GM12878 (cell line): Measurements from ENCODE around the gene UBE2J2. TPM values are rescaled to one million over a fixed set of nuclear protein-coding genes. Genes with fewer than 3 reads are reported as not detected.

Experiments used
- ATAC-seq: fragments of 200-7000 bp; cut with Tn5 transposase; 3 replicates; pipeline ENCODE4 v1.9.1; 2020; ENCODE audit warnings: mild to moderate bottlenecking, moderate library complexity
- BruUV-seq: library from RNA; stranded (reverse); fragments of 400-500 nt; replicated peaks from 2 replicates; lab custom pipeline; 2021; lab: Mats Ljungman, UMichigan
- CTCF ChIA-PET: fragments of 300-600 bp; sonication (Branson Sonifier 250); formaldehyde crosslinking; extraction: SDS; loops from one replicate; lab custom pipeline; 2021; ENCODE audit warnings: inconsistent platforms; lab: Yijun Ruan, JAX
- POLR2A ChIA-PET: fragments of 350-600 bp; formaldehyde crosslinking; extraction: SDS; loops from one replicate; lab custom pipeline; 2021; ENCODE audit warnings: inconsistent platforms; lab: Charles Lee
- RAD21 ChIA-PET: fragments of 300-600 bp; sonication (Branson Sonifier 250); formaldehyde crosslinking; loops from one replicate; lab custom pipeline; 2023; ENCODE audit warnings: antibody characterized with exemption; ENCODE audit not compliant: unreplicated experiment; lab: Charles Lee
- SMC1A ChIA-PET: fragments of 300-600 bp; sonication (Branson Sonifier 250); formaldehyde crosslinking; loops from one replicate; lab custom pipeline; 2023; ENCODE audit not compliant: unreplicated experiment, uncharacterized antibody; lab: Charles Lee
- DNase-seq: peaks from one replicate; pipeline ENCODE4 v3.0.0-alpha.2; 2011; ENCODE audit warnings: low read depth, low spot score
- FAIRE-seq: peaks from 3 replicates; lab custom pipeline; 2011; peaks lifted over from hg19 to GRCh38; lab: Jason Lieb, UNC
- H2AFZ ChIP-seq: 2 replicates; pipeline ENCODE4 v1.6.0; 2011; ENCODE audit warnings: low read depth, low read length, control low read depth; ENCODE audit not compliant: control insufficient read depth
- H3K27ac ChIP-seq: 2 replicates; pipeline ENCODE4 v1.5.1; 2011; ENCODE audit warnings: control low read depth; ENCODE audit not compliant: control insufficient read depth, insufficient read depth
- H3K27me3 ChIP-seq, 2 experiments: replicated peaks in 1 of 2; 2 replicates each; pipeline versions ENCODE4 v1.6.0 to v1.6.1; 2011; ENCODE audit warnings: low read length in 1 of 2; ENCODE audit not compliant: control insufficient read depth in 2 of 2, insufficient read depth in 2 of 2
- H3K36me3 ChIP-seq, 2 experiments: 2 replicates each; pipeline ENCODE4 v1.5.1; 2011; ENCODE audit warnings: low read length in 1 of 2; ENCODE audit not compliant: control insufficient read depth in 2 of 2, insufficient read depth in 2 of 2
- H3K4me1 ChIP-seq: 2 replicates; pipeline ENCODE4 v1.6.1; 2011; ENCODE audit warnings: mild to moderate bottlenecking, low read length, moderate library complexity, mixed read lengths; ENCODE audit not compliant: control insufficient read depth, insufficient read depth
- H3K4me2 ChIP-seq: 2 replicates; pipeline ENCODE4 v1.6.0; 2011; ENCODE audit warnings: control low read depth; ENCODE audit not compliant: control insufficient read depth, insufficient read depth
- H3K4me3 ChIP-seq: fragments of 200-600 bp; sonication (generic); 2 replicates; pipeline ENCODE4 v1.5.1; 2016
- H3K79me2 ChIP-seq: 2 replicates; pipeline ENCODE4 v1.6.0; 2011; ENCODE audit warnings: low read length; ENCODE audit not compliant: control insufficient read depth, insufficient read depth
- H3K9ac ChIP-seq: 2 replicates; pipeline ENCODE4 v1.8.0; 2011; ENCODE audit warnings: low read length, control low read depth, mixed read lengths; ENCODE audit not compliant: control insufficient read depth, insufficient read depth
- H3K9me3 ChIP-seq: replicated peaks from 3 replicates; pipeline ENCODE4 v1.5.1; 2011; ENCODE audit warnings: mild to moderate bottlenecking, low read length; ENCODE audit not compliant: control insufficient read depth, insufficient read depth
- H4K20me1 ChIP-seq: 2 replicates; pipeline ENCODE4 v1.6.0; 2011; ENCODE audit not compliant: control insufficient read depth, insufficient read depth
- CBFB ChIP-seq: IDR thresholded peaks from 2 replicates; pipeline ENCODE4 v1.6.1; 2016; ENCODE audit warnings: antibody characterized with exemption, low read depth
- CREB1 ChIP-seq: IDR thresholded peaks from 2 replicates; pipeline ENCODE4 v1.6.1; 2012; ENCODE audit warnings: low read depth, mild to moderate bottlenecking, inconsistent platforms
- CREM ChIP-seq: IDR thresholded peaks from 2 replicates; pipeline ENCODE4 v1.6.1; 2014; ENCODE audit warnings: antibody characterized with exemption, low read depth
- CTCF ChIP-seq, 3 experiments: IDR thresholded peaks in 2 of 3; conservative IDR thresholded peaks in 1 of 3; 2 replicates each; pipeline ENCODE4 v1.5.1; 2011; ENCODE audit warnings: low read depth in 3 of 3, low read length in 3 of 3, mild to moderate bottlenecking in 3 of 3, control low read depth in 2 of 3, moderate library complexity in 2 of 3, inconsistent platforms in 1 of 3, mixed read lengths in 1 of 3; ENCODE audit not compliant: control insufficient read depth in 2 of 3, insufficient read depth in 1 of 3; ENCODE audit errors: extremely low read depth in 1 of 3
- EGR1 ChIP-seq, 2 experiments: IDR thresholded peaks; 1 replicate in 1 of 2; 2 replicates in 1 of 2; pipeline ENCODE4 v1.6.1; 2011 to 2012; ENCODE audit warnings: low read depth in 2 of 2, low read length in 2 of 2, borderline replicate concordance in 1 of 2, mild to moderate bottlenecking in 1 of 2, moderate library complexity in 1 of 2
- IKZF1 ChIP-seq: fragments of 450-650 bp; conservative IDR thresholded peaks from 2 replicates; pipeline ENCODE4 v1.6.1; 2017; ENCODE audit warnings: antibody characterized with exemption, mild to moderate bottlenecking
- IRF3 ChIP-seq: fragments of 450-650 bp; IDR thresholded peaks from 2 replicates; pipeline ENCODE4 v1.6.1; 2014; ENCODE audit warnings: mild to moderate bottlenecking
- KDM1A ChIP-seq: fragments of 200-600 bp; sonication (generic); IDR thresholded peaks from 2 replicates; pipeline ENCODE4 v1.6.1; 2016; ENCODE audit warnings: borderline replicate concordance
- KLF5 ChIP-seq: fragments of 450-650 bp; IDR thresholded peaks from 2 replicates; pipeline ENCODE4 v1.6.1; 2014; ENCODE audit warnings: mild to moderate bottlenecking; ENCODE audit not compliant: partially characterized antibody
- MEF2A ChIP-seq: IDR thresholded peaks from 2 replicates; pipeline ENCODE4 v1.6.1; 2011; ENCODE audit warnings: low read depth, mild to moderate bottlenecking, low read length, moderate library complexity; ENCODE audit not compliant: insufficient read depth
- MTA3 ChIP-seq: IDR thresholded peaks from 2 replicates; pipeline ENCODE4 v1.6.1; 2012; ENCODE audit warnings: low read length, inconsistent platforms, borderline replicate concordance
- NR2C2 ChIP-seq: IDR thresholded peaks from 2 replicates; pipeline ENCODE4 v1.6.1; 2011; ENCODE audit warnings: borderline replicate concordance, low read depth; ENCODE audit not compliant: control insufficient read depth, insufficient read length
- PAX5 ChIP-seq: IDR thresholded peaks from 2 replicates; pipeline ENCODE4 v1.6.1; 2011; ENCODE audit warnings: low read depth, low read length, borderline replicate concordance
- POLR2A ChIP-seq: IDR thresholded peaks from 2 replicates; pipeline ENCODE4 v1.6.1; 2011; ENCODE audit warnings: low read depth, mild to moderate bottlenecking, low read length
- RAD21 ChIP-seq: IDR thresholded peaks from 2 replicates; pipeline ENCODE4 v1.6.1; 2011; ENCODE audit warnings: mild to moderate bottlenecking, low read depth, low read length, moderate library complexity; ENCODE audit not compliant: insufficient read depth
- RB1 ChIP-seq: fragments of 450-650 bp; formaldehyde crosslinking; IDR thresholded peaks from 2 replicates; pipeline ENCODE4 v1.6.1; 2017; ENCODE audit warnings: mild to moderate bottlenecking, borderline replicate concordance
- RCOR1 ChIP-seq: conservative IDR thresholded peaks from 2 replicates; pipeline ENCODE4 v1.6.1; 2012; ENCODE audit warnings: low read depth, low read length, improper control_type of control experiment
- ZSCAN29 ChIP-seq: fragments of 450-650 bp; IDR thresholded peaks from 2 replicates; pipeline ENCODE4 v1.6.1; 2017; ENCODE audit warnings: mild to moderate bottlenecking, moderate library complexity
- ZZZ3 ChIP-seq: IDR thresholded peaks from 2 replicates; pipeline ENCODE4 v1.6.1; 2011; ENCODE audit warnings: low read depth; ENCODE audit not compliant: control insufficient read depth, insufficient read length
- WGBS: methylation state at CpG from one replicate; pipeline ENCODE4 v1.1.6; 2016; ENCODE audit warnings: low lambda C conversion rate; ENCODE audit not compliant: insufficient replicate concordance, insufficient coverage; ENCODE audit errors: missing lambda C conversion rate; 5-methylcytosine and 5-hydroxymethylcytosine counted together
- in situ Hi-C: fragments of 300-500 bp; cut with MboI; formaldehyde crosslinking; loops from 9 replicates; pipeline ENCODE4 v1.14.3; 2018; ENCODE audit warnings: mixed read lengths
- intact Hi-C: fragments of 100-400 bp; cut with micrococcal nuclease; formaldehyde crosslinking; loops from one replicate; pipeline ENCODE4 v1.14.2; 2022; ENCODE audit not compliant: unreplicated experiment
- polyA plus RNA-seq, 11 experiments: library from polyadenylated mRNA; depleted of rRNA in 4 of 11; unstranded in 6 of 11; stranded (reverse) in 5 of 11; fragments of >200 nt; fragmentation: Nextera tagmentation in 4 of 11; fragmentation: Illumina TruSeq in 1 of 11; extraction: Ambion mirVana in 4 of 11; extraction: Trizol in 1 of 11; gene quantifications; 1 replicate in 1 of 11; 2 replicates in 10 of 11; pipeline versions ENCODE4 v1.2.1 to v1.2.3, GENCODE V29; 2011 to 2016; ENCODE audit warnings: inconsistent platforms in 2 of 11, missing spikeins in 2 of 11, low read depth in 1 of 11
- total RNA-seq, 4 experiments: library from RNA; depleted of rRNA in 3 of 4; stranded (reverse); fragments of >200 nt in 3 of 4; fragmentation: Illumina TruSeq in 1 of 4; extraction: Trizol in 1 of 4; gene quantifications; 2 replicates each; pipeline versions ENCODE4 v1.2.1 to v1.2.3, GENCODE V29; 2013 to 2021
- TF ChIP-seq, protein P1 (sequence below): fragments of 450-650 bp; IDR thresholded peaks from 2 replicates; pipeline ENCODE4 v1.6.1; 2016; ENCODE audit warnings: mild to moderate bottlenecking, moderate library complexity, borderline replicate concordance

Gene UBE2J2
- total and polyA plus RNA-seq, 10 of the 15 experiments (the other 5 are each of a cell fraction or from before 2014, with no cell fraction given), result 0.72 to 70.5 (median 49.2) TPM

DNA sequence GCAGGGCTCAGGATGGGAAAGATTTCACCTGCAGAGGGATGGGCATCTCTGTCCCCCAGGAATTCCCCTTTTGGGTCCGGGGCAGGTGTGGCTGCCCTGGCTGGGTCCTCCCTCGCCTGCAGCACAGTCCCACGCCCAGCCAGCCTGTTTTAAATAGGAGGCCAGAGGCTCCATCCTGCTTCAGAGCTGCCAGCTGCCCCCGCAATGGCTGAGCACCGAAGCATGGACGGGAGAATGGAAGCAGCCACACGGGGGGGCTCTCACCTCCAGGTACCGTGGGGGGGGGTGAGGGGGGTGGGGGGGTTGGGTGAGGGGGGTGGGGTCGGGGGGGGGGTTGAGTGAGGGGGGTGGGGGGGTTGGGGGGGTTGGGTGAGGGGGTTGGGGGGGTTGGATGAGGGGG is 10.2 kb upstream of the UBE2J2 start:
- in situ Hi-C loops (no loop called here), intact Hi-C loops (no loop called here)
- Histone ChIP-seq H3K27ac (no peak overlapping the region), H3K4me1 (no peaks in the 10 kb centered on the region), H3K9ac (no peak overlapping the region), H3K79me2 (no peaks in the 10 kb centered on the region), H3K36me3 (no peaks in the 10 kb centered on the region), H4K20me1 (no peaks in the 10 kb centered on the region), H3K27me3 (no peaks in the 10 kb centered on the region), H3K9me3 (no peaks in the 10 kb centered on the region), H3K4me3 (no peak overlapping the region), H3K4me2 (no peak overlapping the region), H2AFZ (no peak overlapping the region)
- no TSS peak for BruUV-seq
- peak; percentile 73 for ATAC-seq
- 7% methylated on average over 4 of the region's 9 CpGs for WGBS
- DNase-seq, result peak; percentile 94
- FAIRE-seq, result no peak
- ChIA-PET RAD21 (no interaction called here), POLR2A (no interaction called here), SMC1A (interaction anchor here (1.0 to 1.3 kb wide), 2 partner anchors 8 to 161 kb away, joined by 3 read pairs; no protein-coding TSS in a partner anchor), CTCF (no interaction called here)
- no peak for TF ChIP-seq KDM1A
- TF ChIP-seq IKZF1, result 0 out of 2 replicates have a peak, but pooled peaks have one; percentile 18
- no peak for TF ChIP-seq CBFB
- no peak for TF ChIP-seq RB1
- TF ChIP-seq NR2C2, result no peak
- no peak for TF ChIP-seq KLF5
- TF ChIP-seq ZSCAN29, result no peak
- no peak for TF ChIP-seq RCOR1
- no peak for TF ChIP-seq CREM
- TF ChIP-seq MTA3, result no peak
- TF ChIP-seq EGR1 (IDR thresholded peaks at IDR 0.05; ENCODE audit: borderline replicate concordance in 1 of 2, low read depth in 2 of 2, low read length in 2 of 2), result peak in 1 of 2 experiments; percentile 78; a peak in 2 of 3 replicates
- TF ChIP-seq IRF3, result no peak
- peak; percentile 65; the same call in 1 of the 2 replicates for TF ChIP-seq PAX5
- no peak for TF ChIP-seq MEF2A
- TF ChIP-seq, protein P1, sequence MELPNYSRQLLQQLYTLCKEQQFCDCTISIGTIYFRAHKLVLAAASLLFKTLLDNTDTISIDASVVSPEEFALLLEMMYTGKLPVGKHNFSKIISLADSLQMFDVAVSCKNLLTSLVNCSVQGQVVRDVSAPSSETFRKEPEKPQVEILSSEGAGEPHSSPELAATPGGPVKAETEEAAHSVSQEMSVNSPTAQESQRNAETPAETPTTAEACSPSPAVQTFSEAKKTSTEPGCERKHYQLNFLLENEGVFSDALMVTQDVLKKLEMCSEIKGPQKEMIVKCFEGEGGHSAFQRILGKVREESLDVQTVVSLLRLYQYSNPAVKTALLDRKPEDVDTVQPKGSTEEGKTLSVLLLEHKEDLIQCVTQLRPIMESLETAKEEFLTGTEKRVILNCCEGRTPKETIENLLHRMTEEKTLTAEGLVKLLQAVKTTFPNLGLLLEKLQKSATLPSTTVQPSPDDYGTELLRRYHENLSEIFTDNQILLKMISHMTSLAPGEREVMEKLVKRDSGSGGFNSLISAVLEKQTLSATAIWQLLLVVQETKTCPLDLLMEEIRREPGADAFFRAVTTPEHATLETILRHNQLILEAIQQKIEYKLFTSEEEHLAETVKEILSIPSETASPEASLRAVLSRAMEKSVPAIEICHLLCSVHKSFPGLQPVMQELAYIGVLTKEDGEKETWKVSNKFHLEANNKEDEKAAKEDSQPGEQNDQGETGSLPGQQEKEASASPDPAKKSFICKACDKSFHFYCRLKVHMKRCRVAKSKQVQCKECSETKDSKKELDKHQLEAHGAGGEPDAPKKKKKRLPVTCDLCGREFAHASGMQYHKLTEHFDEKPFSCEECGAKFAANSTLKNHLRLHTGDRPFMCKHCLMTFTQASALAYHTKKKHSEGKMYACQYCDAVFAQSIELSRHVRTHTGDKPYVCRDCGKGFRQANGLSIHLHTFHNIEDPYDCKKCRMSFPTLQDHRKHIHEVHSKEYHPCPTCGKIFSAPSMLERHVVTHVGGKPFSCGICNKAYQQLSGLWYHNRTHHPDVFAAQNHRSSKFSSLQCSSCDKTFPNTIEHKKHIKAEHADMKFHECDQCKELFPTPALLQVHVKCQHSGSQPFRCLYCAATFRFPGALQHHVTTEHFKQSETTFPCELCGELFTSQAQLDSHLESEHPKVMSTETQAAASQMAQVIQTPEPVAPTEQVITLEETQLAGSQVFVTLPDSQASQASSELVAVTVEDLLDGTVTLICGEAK, result no peak
- no peak for TF ChIP-seq RAD21
- TF ChIP-seq ZZZ3, result no peak
- 0 out of 6 replicates have a peak, but pooled peaks of 1 of the 3 experiments have one; percentile 2 for TF ChIP-seq CTCF (IDR thresholded peaks at IDR 0.05 in 2 of 3, conservative IDR thresholded peaks at IDR 0.05 in 1 of 3; ENCODE audit: control insufficient read depth in 2 of 3, extremely low read depth in 1 of 3, insufficient read depth in 1 of 3, low read depth in 3 of 3, low read length in 3 of 3)
- TF ChIP-seq POLR2A, result no peak
- no peak for TF ChIP-seq CREB1
